Kidney (tissue), 14 donors: ENCODE results near the gene PHF11. TPM values are rescaled to one million over a fixed set of nuclear protein-coding genes. Genes with fewer than 3 reads are reported as not detected.

ENCODE experiments used
- DNase-seq, 5 donors: peaks; one replicate each; pipeline ENCODE4 v3.0.0-alpha.2; 2013 to 2020
- FAIRE-seq: peaks from 2 replicates; lab custom pipeline; 2012; peaks lifted over from hg19 to GRCh38; lab: Jason Lieb, UNC
- H3K27ac ChIP-seq, 2 donors: one replicate each; pipeline ENCODE4 v1.7.0; 2013; ENCODE audit warnings: low read depth in 2 of 2, low read length in 2 of 2, inconsistent platforms in 1 of 2
- H3K27me3 ChIP-seq: one replicate; pipeline ENCODE4 v1.7.1; 2013; ENCODE audit warnings: low read length, inconsistent platforms; ENCODE audit not compliant: control insufficient read depth, insufficient read depth
- H3K36me3 ChIP-seq, 3 donors: one replicate each; pipeline versions ENCODE4 v1.7.0 to v1.7.1; 2013; ENCODE audit warnings: low read length in 3 of 3, control low read depth in 1 of 3, inconsistent platforms in 1 of 3; ENCODE audit not compliant: insufficient read depth in 3 of 3, control insufficient read depth in 2 of 3
- H3K4me1 ChIP-seq, 3 donors: one replicate each; pipeline versions ENCODE4 v1.7.0 to v1.7.1; 2013; ENCODE audit warnings: low read length in 3 of 3, inconsistent platforms in 1 of 3, low read depth in 1 of 3; ENCODE audit not compliant: control insufficient read depth in 2 of 3, insufficient read depth in 2 of 3
- H3K4me3 ChIP-seq, 3 donors: one replicate each; pipeline versions ENCODE4 v1.7.0 to v1.8.1; 2013; ENCODE audit warnings: low read length in 3 of 3, control low read depth in 1 of 3, inconsistent platforms in 1 of 3
- H3K9ac ChIP-seq, 3 donors: one replicate each; pipeline versions ENCODE4 v1.7.0 to v1.7.1; 2013; ENCODE audit warnings: low read length in 3 of 3, control low read depth in 1 of 3, inconsistent platforms in 1 of 3
- H3K9me3 ChIP-seq, 3 donors: one replicate each; pipeline versions ENCODE4 v1.7.0 to v1.7.1; 2013; ENCODE audit warnings: low read length in 3 of 3, control low read depth in 1 of 3, inconsistent platforms in 1 of 3; ENCODE audit not compliant: control insufficient read depth in 2 of 3, insufficient read depth in 1 of 3
- intact Hi-C: fragments of 100-400 bp; cut with DNase I; formaldehyde crosslinking; loops from one replicate; pipeline ENCODE4 v1.11.1; 2022
- polyA plus RNA-seq: library from polyadenylated mRNA; stranded (reverse); fragments of 350-450 nt; fragmentation: Illumina TruSeq; extraction: RNeasy Lipid Tissue Mini Kit (QIAGEN cat#74804); gene quantifications from one replicate; pipeline ENCODE4 v1.2.3, GENCODE V29; 2014; ENCODE audit warnings: low read depth, low replicate concordance; ENCODE audit not compliant: insufficient read depth
- total RNA-seq: library from RNA; stranded (reverse); fragmentation: NEBNext Ultra II Directional; extraction: Animal tissue kit (Norgen Biotek cat#: 25700); gene quantifications from one replicate; pipeline ENCODE4 v1.2.1, GENCODE V29; 2021
- TF ChIP-seq, protein P1 (sequence below): IDR thresholded peaks from 3 replicates; pipeline ENCODE4 v1.5.1; 2012; ENCODE audit warnings: mild to moderate bottlenecking, moderate library complexity, borderline replicate concordance; ENCODE audit not compliant: insufficient read depth; ENCODE audit errors: extremely low read depth
- donor health status: control.
- donor health status: control.
- donor health status: control.
- donor health status: control.
- donor health status: control.
- donor health status: DM: yes; HTN: yes; CAD: no.
- donor health status: Normal renal cell carcinoma (clear cell type).

The PHF11 gene
- total and polyA plus RNA-seq, 2 donors from 2014 or later, result 50.3 to 57.0 TPM

DNA sequence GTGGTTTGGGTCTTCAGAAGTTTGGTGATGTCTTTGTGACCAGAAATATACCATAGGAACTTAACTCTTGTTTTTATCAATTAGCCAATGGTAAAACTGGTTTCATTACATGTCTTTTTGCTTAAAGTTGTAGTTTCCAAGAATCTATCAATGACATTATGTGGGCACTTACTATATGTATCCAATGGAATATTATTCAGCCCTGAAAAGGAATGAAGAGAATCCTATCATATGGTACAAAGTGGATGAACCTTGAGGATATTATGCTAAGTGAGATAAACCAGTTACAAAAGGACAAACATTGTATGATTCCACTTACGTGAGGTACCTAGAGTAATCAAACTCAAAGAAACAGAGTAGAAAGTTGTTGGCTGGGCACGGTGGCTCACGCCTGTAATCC, 63.3 kb downstream of the PHF11 start:
- Histone ChIP-seq H3K36me3 (peaks cover 3 to 12% (median 7%) of the 10 kb centered on the region in 3 donors), H3K27me3 (no peaks in the 10 kb centered on the region), H3K4me3 (no peak overlapping the region), H3K9ac (no peak overlapping the region), H3K9me3 (peaks cover 0 to 1% (median 0%) of the 10 kb centered on the region in 3 donors), H3K4me1 (peaks cover 0 to 9% (median 0%) of the 10 kb centered on the region in 3 donors), H3K27ac (no peak overlapping the region)
- DNase-seq (no peak), FAIRE-seq (no peak)
- intact Hi-C loops, result no loop called here
- TF ChIP-seq, protein P1, sequence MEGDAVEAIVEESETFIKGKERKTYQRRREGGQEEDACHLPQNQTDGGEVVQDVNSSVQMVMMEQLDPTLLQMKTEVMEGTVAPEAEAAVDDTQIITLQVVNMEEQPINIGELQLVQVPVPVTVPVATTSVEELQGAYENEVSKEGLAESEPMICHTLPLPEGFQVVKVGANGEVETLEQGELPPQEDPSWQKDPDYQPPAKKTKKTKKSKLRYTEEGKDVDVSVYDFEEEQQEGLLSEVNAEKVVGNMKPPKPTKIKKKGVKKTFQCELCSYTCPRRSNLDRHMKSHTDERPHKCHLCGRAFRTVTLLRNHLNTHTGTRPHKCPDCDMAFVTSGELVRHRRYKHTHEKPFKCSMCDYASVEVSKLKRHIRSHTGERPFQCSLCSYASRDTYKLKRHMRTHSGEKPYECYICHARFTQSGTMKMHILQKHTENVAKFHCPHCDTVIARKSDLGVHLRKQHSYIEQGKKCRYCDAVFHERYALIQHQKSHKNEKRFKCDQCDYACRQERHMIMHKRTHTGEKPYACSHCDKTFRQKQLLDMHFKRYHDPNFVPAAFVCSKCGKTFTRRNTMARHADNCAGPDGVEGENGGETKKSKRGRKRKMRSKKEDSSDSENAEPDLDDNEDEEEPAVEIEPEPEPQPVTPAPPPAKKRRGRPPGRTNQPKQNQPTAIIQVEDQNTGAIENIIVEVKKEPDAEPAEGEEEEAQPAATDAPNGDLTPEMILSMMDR, result no peak

GRCh38 chr13:49560270-49561061, 64.7 kb downstream of the PHF11 start:
- Histone ChIP-seq H3K4me1 (peaks cover 0 to 9% (median 0%) of the 10 kb centered on the region in 3 donors), H3K4me3 (peak overlapping the region in 2 of 3 donors; percentile 7 to 55), H3K36me3 (peaks cover 0 to 9% (median 3%) of the 10 kb centered on the region in 3 donors), H3K27me3 (no peaks in the 10 kb centered on the region), H3K27ac (peak overlapping the region in 1 of 2 donors; percentile 81), H3K9me3 (peaks cover 0 to 1% (median 0%) of the 10 kb centered on the region in 3 donors), H3K9ac (no peak overlapping the region)
- DNase-seq (peak in 3 of 5 donors; percentile 21 to 69 (median 44)), FAIRE-seq (peak; percentile 63)
- TF ChIP-seq, protein P1, result peak; percentile 12
- intact Hi-C loops, result no loop called here

DNA sequence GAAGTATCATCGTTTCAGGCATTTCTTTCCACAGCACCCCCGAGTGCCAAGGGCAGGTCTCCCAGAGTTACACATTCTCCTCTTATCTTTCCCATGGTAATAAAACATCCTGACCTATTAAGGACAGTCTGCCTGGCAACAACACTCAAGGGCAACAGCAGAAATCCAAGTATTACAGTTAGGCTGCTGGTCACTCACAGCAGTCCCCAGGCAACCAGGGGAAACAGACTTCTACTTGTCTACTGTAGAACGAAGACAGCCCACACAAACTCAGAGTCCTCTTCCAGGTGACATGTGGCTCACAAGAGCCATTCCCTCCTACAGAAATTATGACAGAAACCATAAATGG, 65.3 kb downstream of the PHF11 start:
- H3K4me1 ChIP-seq, result peaks cover 0 to 9% (median 0%) of the 10 kb centered on the region in 3 donors

More for the DNA sequence above, 65.3 kb downstream of the PHF11 start:
- intact Hi-C loops, result no loop called here
- peak overlapping the region in 1 of 2 donors; percentile 81 for H3K27ac ChIP-seq
- FAIRE-seq (no peak), DNase-seq (peak in 1 of 5 donors; percentile 23)
- peak overlapping the region in 2 of 3 donors; percentile 7 to 19 for H3K4me3 ChIP-seq
- H3K27me3 ChIP-seq, result no peaks in the 10 kb centered on the region
- H3K9me3 ChIP-seq, result peaks cover 0 to 1% (median 0%) of the 10 kb centered on the region in 3 donors
- TF ChIP-seq, protein P1, result no peak
- peaks cover 0 to 9% (median 3%) of the 10 kb centered on the region in 3 donors for H3K36me3 ChIP-seq
- H3K9ac ChIP-seq, result no peak overlapping the region
